Endodermal cell (in vitro differentiated cells): Measurements from ENCODE around the gene GLO1. TPM values are rescaled to one million over a fixed set of nuclear protein-coding genes. Genes with fewer than 3 reads are reported as not detected.

Experiments
- DNase-seq: peaks from one replicate; pipeline ENCODE4 v3.0.0-alpha.2; 2017
- H3K27ac ChIP-seq: 2 replicates; pipeline ENCODE4 v1.5.1; 2013; ENCODE audit warnings: mild to moderate bottlenecking, low read depth, low read length, moderate library complexity
- H3K27me3 ChIP-seq: 2 replicates; pipeline ENCODE4 v1.6.1; 2013; ENCODE audit warnings: mild to moderate bottlenecking, low read length, moderate library complexity; ENCODE audit not compliant: insufficient read depth, control insufficient read depth, poor library complexity, severe bottlenecking
- H3K36me3 ChIP-seq: 2 replicates; pipeline ENCODE4 v1.7.0; 2013; ENCODE audit warnings: mild to moderate bottlenecking, low read length, moderate library complexity; ENCODE audit not compliant: control insufficient read depth, insufficient read depth
- H3K4me1 ChIP-seq: one replicate; pipeline ENCODE4 v1.7.0; 2013; ENCODE audit warnings: low read length; ENCODE audit not compliant: control insufficient read depth, insufficient read depth
- H3K4me3 ChIP-seq: 2 replicates; pipeline ENCODE4 v1.5.1; 2013; ENCODE audit warnings: mild to moderate bottlenecking, low read length, moderate library complexity
- H3K9ac ChIP-seq: 2 replicates; pipeline ENCODE4 v1.6.1; 2013; ENCODE audit warnings: mild to moderate bottlenecking, low read length, moderate library complexity; ENCODE audit not compliant: poor library complexity, severe bottlenecking; ENCODE audit errors: extremely low read depth
- H3K9me3 ChIP-seq: 2 replicates; pipeline ENCODE4 v1.6.1; 2013; ENCODE audit warnings: mild to moderate bottlenecking, low read length, moderate library complexity; ENCODE audit not compliant: control insufficient read depth
- H3K27ac Mint-ChIP-seq: 2 replicates; pipeline ENCODE4 v1.8.0; 2020; ENCODE audit warnings: mixed read lengths
- H3K27me3 Mint-ChIP-seq: 2 replicates; pipeline ENCODE4 v1.8.0; 2021; ENCODE audit warnings: mild to moderate bottlenecking, mixed read lengths; ENCODE audit not compliant: insufficient read depth
- H3K36me3 Mint-ChIP-seq: 2 replicates; pipeline ENCODE4 v1.8.0; 2020; ENCODE audit warnings: low read depth, mixed read lengths
- H3K4me1 Mint-ChIP-seq: 2 replicates; pipeline ENCODE4 v1.8.0; 2020; ENCODE audit warnings: mixed read lengths
- H3K4me3 Mint-ChIP-seq: 2 replicates; pipeline ENCODE4 v1.8.0; 2020; ENCODE audit warnings: mild to moderate bottlenecking, moderate library complexity, mixed read lengths
- H3K9me3 Mint-ChIP-seq: 2 replicates; pipeline ENCODE4 v1.8.0; 2020; ENCODE audit warnings: mild to moderate bottlenecking, mixed read lengths
- CTCF ChIP-seq: fragments of 200-600 bp; sonication (generic); conservative IDR thresholded peaks from 2 replicates; pipeline ENCODE4 v1.5.0; 2021; ENCODE audit warnings: antibody characterized with exemption, mild to moderate bottlenecking
- WGBS, 2 experiments: methylation state at CpG; one replicate each; pipeline versions ENCODE4 v1.1.5 to v1.1.7; 2013; ENCODE audit warnings: missing lambda C conversion rate in 2 of 2, mixed read lengths in 1 of 2; ENCODE audit not compliant: insufficient coverage in 1 of 2, insufficient read length in 1 of 2; 5-methylcytosine and 5-hydroxymethylcytosine counted together
- total RNA-seq, 2 donors: library from RNA; stranded (reverse); fragmentation: NEBNext Ultra II Directional in 1 of 2; extraction: Animal tissue kit (Norgen Biotek cat#: 25700) in 1 of 2; gene quantifications; 2 replicates in 1 of 2; 3 replicates in 1 of 2; pipeline ENCODE4 v1.2.1, GENCODE V29; 2021

GLO1 gene
- total RNA-seq, 2 donors from 2014 or later: 144 to 177 TPM

DNA sequence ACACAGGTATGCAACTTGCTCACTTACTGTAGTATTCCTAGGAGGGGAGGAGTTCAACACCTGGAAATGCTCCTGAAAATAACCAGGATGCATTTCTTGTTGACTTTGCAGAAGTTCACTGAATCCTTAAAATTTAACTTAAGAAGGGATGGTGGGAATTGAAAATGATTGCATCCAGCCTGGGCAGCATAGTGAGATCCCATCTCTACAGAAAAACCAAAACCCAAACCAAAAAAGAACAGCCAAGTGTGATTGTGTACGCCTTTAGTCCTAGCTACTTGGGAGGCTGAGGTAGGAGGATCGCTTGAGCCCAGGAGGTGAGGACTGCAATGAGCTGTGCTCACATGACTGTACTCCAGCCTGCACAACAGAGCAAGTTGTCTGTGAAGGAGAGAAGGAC is 13.9 kb upstream of the GLO1 start:
- Histone ChIP-seq H3K9ac (no peak overlapping the region), H3K27me3 (peaks cover 41% of the 10 kb centered on the region), H3K9me3 (peaks cover 19% of the 10 kb centered on the region), H3K36me3 (no peaks in the 10 kb centered on the region), H3K27ac (no peak overlapping the region), H3K4me3 (no peak overlapping the region), H3K4me1 (no peaks in the 10 kb centered on the region)
- peaks cover 6% of the 10 kb centered on the region for H3K4me1 Mint-ChIP-seq
- peaks cover 20% of the 10 kb centered on the region for H3K27me3 Mint-ChIP-seq
- WGBS, 2 experiments: 99 to 100% methylated on average over 1 to 2 of the region's 2 CpGs
- H3K27ac Mint-ChIP-seq: no peak overlapping the region
- H3K36me3 Mint-ChIP-seq: peaks cover 2% of the 10 kb centered on the region
- no peak overlapping the region for H3K4me3 Mint-ChIP-seq
- H3K9me3 Mint-ChIP-seq: peaks cover 19% of the 10 kb centered on the region
- no peak for TF ChIP-seq CTCF
- DNase-seq: no peak

DNA sequence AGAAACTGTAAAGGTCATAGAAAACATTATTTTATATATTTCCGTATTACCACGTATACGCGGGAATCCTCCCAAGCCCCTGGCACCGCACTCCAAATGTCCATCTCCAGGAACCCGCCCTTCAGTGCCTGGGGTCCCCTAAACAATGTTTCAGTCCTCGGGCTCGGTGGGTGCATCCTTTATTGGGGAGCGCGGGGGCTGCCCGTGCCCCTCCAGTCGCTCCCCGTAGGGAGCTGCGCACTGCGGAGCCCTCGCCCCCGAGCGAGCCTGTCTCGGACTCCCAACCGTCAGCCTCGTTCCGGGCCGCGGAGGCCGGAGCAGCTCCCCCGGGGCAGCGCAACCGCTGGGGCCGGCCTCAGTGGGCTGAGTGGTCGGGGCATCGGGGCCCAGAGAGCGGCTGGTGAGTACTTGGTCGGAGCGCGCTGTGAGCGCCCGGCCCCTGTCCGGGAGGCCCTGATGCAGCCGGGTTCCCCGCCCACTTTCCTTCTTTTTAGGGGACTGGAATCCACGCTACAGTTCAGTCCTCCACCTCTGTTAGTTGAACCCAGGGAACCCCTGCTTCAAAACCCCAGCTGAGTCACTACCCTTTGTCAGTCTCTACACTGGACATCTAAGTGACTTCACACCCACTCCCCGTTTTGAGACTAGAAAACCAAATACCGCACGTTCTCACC is 12.2 kb upstream of the GLO1 start, which contains the start of gene DNAH8:
TSS of gene DNAH8 (plus strand) at position 296 of the 674 bp plus-strand sequence. CDS start 7,499 bp downstream, outside the sequence.
- Histone ChIP-seq H3K4me1 (no peaks in the 10 kb centered on the region), H3K36me3 (no peaks in the 10 kb centered on the region), H3K9ac (no peak within 1 kb of the TSS), H3K4me3 (peak within 1 kb of the TSS; percentile 65), H3K9me3 (peaks cover 13% of the 10 kb centered on the region), H3K27me3 (peaks cover 41% of the 10 kb centered on the region), H3K27ac (no peak within 1 kb of the TSS)
- WGBS, 2 experiments: 14 to 20% methylated on average over 16 to 44 of the region's 44 CpGs
- TF ChIP-seq CTCF: no peak
- DNase-seq: no peak
- peaks cover 20% of the 10 kb centered on the region for H3K27me3 Mint-ChIP-seq
- peaks cover 13% of the 10 kb centered on the region for H3K9me3 Mint-ChIP-seq
- no peak within 1 kb of the TSS for H3K4me3 Mint-ChIP-seq
- peaks cover 2% of the 10 kb centered on the region for H3K4me1 Mint-ChIP-seq
- H3K27ac Mint-ChIP-seq: no peak within 1 kb of the TSS
- peaks cover under 1% of the 10 kb centered on the region for H3K36me3 Mint-ChIP-seq

DNA sequence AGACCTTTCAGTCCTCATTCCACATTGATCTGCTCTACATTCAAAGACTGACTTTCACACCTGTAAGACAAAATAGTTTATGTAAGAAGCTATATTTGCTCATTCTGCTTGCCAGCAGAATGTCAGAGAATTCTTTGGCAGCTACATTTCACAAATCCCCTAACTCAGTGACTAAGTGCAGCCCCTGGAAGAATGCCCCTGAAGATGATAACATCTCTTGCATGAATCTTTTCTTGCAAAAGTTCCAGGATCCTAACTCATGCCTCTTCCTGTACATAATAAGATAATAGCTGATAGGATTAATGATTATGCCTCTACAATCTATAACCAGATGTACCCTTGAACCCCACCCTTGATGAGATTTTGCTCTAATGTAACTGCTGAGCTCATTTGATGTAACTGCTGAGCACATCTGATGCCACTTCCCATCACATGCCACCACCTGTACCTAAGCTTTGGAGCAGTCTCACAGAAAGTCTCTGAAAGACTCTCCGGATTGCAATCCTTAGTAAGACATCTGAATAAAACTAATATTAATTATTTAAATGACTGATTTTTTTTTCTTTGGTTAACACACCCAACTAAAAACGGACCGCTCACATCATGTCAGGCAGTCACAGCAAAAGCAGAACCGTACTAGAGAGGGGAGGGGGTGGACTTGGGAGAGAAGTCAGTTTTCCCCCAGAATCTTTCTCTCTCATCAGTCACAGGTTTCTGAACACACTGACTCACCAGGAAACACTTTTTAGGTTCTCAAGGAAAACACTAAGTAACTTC is 11.5 kb upstream of the GLO1 start:
- no peak for TF ChIP-seq CTCF
- no peak overlapping the region for H3K9ac ChIP-seq
- peaks cover 2% of the 10 kb centered on the region for H3K4me1 Mint-ChIP-seq
- 37% methylated on average over 3 of the region's 4 CpGs; no CpG with 5 or more reads in 1 of the 2 experiments for WGBS, 2 experiments
- H3K27ac Mint-ChIP-seq: no peak overlapping the region
- peaks cover 18% of the 10 kb centered on the region for H3K9me3 Mint-ChIP-seq
- no peak for DNase-seq
- H3K36me3 Mint-ChIP-seq: peaks cover 3% of the 10 kb centered on the region
- no peaks in the 10 kb centered on the region for H3K36me3 ChIP-seq
- no peak overlapping the region for H3K4me3 Mint-ChIP-seq
- H3K27me3 ChIP-seq: peaks cover 41% of the 10 kb centered on the region
- H3K4me1 ChIP-seq: no peaks in the 10 kb centered on the region
- H3K27me3 Mint-ChIP-seq: peaks cover 22% of the 10 kb centered on the region
- peak overlapping the region; percentile 65 for H3K4me3 ChIP-seq
- H3K9me3 ChIP-seq: peaks cover 11% of the 10 kb centered on the region
- H3K27ac ChIP-seq: no peak overlapping the region
